ENCODE data around the gene FGF21.
"Not testable (repeated sequence)": the region's sequence is repeated elsewhere in the genome, so short reads cannot be mapped to it uniquely, and the experiment has no call there.

Gene FGF21

DNA sequence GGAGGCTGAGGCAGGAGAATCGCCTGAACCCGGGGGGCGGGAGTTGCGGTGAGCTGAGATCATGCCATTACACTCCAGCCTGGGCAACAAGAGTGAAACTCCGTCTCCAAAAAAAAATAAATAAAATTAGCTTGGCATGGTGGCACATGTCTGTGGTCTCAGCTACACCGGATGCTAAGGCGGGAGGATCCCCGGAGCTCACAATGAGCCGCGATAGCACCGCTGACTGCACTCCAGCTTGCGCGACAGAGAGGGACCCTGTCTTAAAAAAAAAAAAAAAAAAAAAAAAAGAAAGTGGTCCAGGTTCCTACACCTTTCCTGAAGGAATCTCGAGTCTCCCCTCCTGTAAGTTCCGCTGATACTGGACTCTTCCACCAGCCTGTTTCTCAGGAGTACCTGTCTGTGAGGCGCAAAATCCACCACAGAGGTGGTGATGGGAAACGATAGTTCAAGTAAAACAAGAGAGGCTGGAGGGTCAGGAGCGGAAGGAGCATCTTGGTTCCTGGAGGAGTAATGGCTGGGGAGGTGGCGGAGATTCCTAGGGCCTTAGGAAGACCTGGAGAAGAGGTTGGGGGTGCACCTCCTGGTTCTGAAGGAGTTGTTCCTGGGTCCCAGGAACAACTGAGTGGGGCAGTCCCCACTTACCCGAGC is 3.4 kb upstream of the FGF21 start:
- no peak for DNase-seq (ENCODE audit: low read depth in 3 of 3, low spot score in 1 of 3)

DNA sequence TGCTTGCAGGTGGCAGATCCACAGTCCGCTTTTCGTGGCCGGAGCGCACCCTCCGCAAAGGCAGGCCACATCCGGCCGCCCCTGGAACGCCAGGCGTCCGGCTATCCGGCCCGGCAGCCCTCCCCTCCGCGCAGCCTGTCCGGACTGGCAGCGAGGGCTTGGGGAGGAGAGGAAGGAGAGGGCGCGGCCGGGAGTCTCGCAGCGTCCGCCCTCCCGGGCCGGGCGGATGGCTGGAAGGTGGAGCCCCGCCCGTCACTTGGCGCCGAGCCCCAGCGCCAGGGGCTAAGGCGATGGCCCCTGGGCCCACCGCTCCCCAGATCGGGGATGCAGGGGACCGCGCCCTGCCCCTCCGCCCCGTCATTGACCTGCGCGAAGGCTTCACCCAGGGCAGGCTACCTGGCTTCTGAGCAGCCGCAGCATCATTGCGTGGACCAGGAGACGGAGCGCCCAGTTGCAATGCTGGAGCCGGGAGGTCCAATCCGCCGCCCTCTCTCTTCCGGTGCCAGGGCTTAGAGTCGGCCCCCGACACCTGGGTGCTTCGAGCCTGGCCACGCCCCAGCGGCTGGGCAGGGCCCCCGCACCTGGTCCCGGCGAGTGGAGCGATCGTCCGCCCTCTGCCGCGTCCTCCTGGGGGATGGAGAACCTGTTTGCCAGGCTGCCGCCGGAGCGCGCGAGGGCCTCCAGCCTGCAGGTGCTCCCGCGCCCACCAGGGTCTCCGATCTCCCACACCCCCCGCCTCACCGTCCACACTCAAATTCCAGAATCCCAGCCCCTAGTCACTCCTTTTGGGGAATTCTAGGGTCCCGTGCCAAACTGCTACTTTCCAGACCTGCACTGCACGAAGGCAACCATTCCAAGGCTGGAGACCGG is 2.6 kb upstream of the FGF21 start, which contains the start of gene FUT1:
Gene FUT1, minus strand, starts transcription at position 146 of the 870 bp plus-strand sequence. CDS start 1,360 bp downstream, outside the sequence.
- DNase-seq (ENCODE audit: low read depth in 3 of 3, low spot score in 1 of 3) = no peak

- no peak for DNase-seq (ENCODE audit: low read depth in 3 of 3, low spot score in 1 of 3)
Measured at GRCh38 chr19:48755787-48756186, 463 bp downstream of the FGF21 start.

- DNase-seq (ENCODE audit: low read depth in 3 of 3, low spot score in 1 of 3) = no peak
Measured at GRCh38 chr19:48756212-48756611, 888 bp downstream of the FGF21 start.

DNA sequence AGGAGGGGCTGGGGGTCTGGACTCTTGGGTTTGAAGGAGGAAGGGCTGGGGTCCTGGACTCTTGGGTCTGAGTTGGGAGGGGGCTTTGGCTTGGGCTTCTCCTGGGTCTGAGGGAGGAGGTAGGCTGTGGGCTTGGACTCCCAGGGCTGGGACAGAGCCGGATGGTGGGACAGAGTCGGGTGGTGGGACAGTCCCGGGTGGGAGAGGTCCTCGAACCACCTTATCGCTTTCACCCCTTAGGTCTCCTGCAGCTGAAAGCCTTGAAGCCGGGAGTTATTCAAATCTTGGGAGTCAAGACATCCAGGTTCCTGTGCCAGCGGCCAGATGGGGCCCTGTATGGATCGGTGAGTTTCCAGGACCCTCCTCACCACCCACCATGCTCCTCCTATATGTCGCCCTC is 1.4 kb downstream of the FGF21 start:
- no peak for DNase-seq (ENCODE audit: low read depth in 3 of 3, low spot score in 1 of 3)

DNA sequence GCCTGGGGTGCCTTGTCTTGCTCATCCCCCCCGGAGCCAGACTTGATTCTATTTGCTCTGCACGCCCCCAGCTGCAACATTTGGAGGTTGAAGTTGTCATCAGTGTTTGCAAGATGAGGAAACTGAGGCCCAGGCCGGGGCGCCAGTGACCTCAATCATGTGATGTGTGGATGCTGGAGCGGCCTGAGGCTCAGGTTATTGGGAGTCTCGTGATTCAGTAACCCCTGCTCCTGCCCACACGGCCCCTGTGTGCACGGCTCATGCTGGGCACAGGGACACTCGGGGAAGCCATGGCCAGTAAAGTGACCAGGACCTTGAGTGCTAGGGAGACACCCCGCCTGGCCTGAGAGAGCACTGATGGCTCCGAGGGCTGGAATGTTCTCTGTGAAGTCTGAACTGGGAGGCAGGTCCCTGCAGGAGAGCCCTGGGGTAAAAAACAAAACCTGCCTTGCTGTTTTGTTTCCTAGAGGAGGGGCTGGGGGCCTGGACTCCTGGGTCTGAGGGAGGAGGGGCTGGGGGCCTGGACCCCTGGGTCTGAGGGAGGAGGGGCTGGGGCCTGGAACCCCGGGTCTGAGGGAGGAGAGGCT is 1.9 kb downstream of the FGF21 start:
- DNase-seq (ENCODE audit: low read depth in 3 of 3, low spot score in 1 of 3) = no peak

DNA sequence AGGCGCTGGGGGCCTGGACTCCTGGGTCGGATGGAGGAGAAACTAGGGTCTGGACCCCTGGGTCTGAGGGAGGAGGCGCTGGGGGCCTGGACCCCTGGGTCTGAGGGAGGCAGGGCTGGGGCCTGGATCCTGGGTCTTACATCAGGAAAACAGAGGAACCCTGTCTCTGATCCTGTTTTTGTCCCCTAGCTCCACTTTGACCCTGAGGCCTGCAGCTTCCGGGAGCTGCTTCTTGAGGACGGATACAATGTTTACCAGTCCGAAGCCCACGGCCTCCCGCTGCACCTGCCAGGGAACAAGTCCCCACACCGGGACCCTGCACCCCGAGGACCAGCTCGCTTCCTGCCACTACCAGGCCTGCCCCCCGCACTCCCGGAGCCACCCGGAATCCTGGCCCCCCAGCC is 2.4 kb downstream of the FGF21 start:
- no peak for DNase-seq (ENCODE audit: low read depth in 3 of 3, low spot score in 1 of 3)

DNA sequence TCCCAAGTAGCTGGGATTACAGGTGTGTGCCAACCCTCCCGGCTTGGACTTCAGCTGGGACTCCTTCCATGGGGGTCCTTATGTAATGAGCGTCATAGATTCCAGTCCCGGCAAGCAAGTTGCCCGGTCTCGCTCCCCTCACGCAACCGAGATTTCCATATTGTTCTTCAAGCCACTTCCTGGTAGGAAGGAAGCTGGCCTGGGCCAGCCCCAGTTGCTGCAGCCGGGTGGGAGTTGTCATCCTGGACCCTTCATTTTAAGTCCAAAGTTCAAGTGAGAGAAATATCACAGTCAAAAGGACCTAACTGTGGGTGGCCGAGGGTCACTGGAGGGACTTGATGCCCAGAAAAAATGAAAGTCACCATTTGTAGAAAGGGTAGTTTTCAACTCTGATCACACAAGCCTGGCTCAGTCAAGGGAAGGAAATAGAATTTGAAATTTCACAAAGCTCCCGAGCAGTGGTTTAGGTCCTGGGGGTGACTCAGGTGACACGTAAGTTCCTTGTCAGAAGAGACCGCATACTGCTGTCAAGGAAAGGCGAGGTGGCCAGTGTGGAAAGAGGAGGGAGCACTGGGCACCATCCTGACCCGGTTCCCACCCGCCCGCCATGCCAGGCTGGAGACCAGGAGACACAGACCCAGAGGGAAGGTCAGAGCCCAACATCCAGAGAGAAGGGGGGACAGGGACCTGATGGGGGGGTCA is 5.3 kb downstream of the FGF21 start:
- no peak for DNase-seq (ENCODE audit: low read depth in 3 of 3, low spot score in 1 of 3)

DNA sequence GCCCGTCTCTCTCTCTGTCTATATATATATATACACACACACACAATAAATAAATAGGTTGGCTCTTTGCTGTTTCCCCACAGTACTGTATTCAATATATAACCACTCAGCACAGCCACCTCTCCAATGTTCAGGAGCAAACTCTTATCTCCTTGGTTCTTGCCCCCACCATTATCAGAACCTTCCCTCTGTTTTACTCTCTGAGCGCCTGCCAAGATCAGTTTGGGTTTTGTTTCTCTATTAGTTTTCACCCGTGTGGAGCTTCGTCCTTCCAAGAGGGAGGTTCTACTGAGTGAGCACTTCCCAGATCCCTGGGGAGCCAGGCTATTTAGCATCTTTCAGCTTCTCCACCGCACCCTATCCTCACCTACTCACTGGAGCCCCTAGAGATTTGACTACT is 10.5 kb downstream of the FGF21 start:
- not testable (repeated sequence) for DNase-seq (ENCODE audit: low read depth in 3 of 3, low spot score in 1 of 3)

DNA sequence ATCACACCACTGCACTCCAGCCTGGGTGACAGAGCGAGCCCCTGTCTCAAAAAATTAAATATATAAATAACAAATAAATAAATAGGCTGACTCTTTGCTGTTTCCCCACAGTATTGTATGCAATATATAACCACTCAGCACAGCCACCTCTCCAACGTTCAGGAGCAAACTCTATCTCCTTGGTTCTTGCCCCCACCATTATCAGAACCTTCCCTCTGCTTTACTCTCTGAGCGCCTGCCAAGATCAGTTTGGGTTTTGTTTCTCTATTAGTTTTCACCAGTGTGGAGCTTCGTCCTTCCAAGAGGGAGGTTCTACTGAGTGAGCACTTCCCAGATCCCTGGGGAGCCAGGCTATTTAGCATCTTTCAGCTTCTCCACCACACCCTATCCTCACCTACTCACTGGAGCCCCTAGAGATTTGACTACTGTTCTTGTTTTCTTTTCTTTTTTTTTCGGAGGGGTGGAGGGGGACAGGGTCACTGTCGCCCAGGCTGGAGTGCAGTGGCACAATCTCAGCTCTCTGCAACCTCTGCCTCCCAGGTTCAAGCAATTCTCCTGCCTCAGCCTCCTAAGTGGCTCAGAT is 12.9 kb downstream of the FGF21 start:
- not testable (repeated sequence) for DNase-seq (ENCODE audit: low read depth in 3 of 3, low spot score in 1 of 3)

DNA sequence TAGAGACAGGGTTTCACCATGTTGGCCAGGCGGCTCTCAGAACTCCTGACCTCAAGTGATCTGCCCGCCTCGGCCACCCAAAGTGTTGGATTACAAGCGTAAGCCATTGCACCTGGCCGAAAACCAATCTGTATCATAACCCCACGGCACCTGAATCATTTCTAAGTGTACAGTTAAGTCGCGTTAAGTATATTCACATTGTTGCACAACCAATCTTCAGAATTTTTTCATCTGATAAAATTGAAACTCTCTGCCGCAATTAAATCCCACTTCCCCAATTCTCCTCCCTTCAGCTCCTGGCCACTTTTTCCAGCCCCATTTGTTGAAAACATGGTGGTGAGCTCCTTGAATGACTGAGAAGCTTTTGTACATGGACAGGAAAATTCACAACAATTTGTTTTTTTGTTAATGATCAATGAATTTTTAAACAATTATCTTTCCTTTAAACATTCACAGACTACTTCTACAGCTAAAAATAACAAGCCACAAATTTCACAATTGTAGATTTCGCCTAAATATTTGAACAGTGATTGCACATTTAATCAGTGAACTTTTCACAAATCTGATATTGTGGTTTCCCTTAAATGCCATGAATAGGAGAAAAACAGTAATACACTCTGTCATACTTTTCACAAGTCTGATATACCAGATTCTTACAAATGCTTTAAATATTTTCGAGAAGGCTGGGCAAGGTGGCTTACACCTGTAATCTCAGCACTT is 13.8 kb downstream of the FGF21 start:
- no peak for DNase-seq (ENCODE audit: low read depth in 3 of 3, low spot score in 1 of 3)

GRCh38 chr19:48770266-48770665 is 14.9 kb downstream of the FGF21 start:
- DNase-seq (ENCODE audit: low read depth in 3 of 3, low spot score in 1 of 3) = no peak

- DNase-seq (ENCODE audit: low read depth in 3 of 3, low spot score in 1 of 3) = no peak
Measured at GRCh38 chr19:48770734-48771472, 15.6 kb downstream of the FGF21 start.

GRCh38 chr19:48772503-48772953 is 17.2 kb downstream of the FGF21 start:
- no peak for DNase-seq (ENCODE audit: low read depth in 3 of 3, low spot score in 1 of 3)

DNA sequence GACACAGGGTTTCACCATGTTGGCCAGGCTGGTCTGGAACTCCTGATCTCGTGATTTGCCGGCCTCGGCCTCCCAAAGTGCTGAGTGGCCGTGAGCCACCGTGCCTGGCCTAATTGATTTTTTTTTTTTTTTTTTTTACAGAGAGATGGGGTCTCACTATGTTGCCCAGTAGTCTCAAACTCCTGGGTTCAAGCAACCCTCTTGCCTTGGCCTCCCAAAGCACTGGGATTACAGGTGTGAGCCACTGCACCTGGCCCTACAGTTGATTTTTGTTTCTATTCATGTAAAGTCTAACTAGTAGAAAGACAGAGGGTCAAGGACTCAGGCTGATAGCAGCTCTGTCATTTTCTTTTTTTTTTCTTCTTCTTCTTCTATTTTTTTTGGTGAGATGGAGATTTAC is 21.8 kb downstream of the FGF21 start:
- no peak for DNase-seq (ENCODE audit: low read depth in 3 of 3, low spot score in 1 of 3)

DNA sequence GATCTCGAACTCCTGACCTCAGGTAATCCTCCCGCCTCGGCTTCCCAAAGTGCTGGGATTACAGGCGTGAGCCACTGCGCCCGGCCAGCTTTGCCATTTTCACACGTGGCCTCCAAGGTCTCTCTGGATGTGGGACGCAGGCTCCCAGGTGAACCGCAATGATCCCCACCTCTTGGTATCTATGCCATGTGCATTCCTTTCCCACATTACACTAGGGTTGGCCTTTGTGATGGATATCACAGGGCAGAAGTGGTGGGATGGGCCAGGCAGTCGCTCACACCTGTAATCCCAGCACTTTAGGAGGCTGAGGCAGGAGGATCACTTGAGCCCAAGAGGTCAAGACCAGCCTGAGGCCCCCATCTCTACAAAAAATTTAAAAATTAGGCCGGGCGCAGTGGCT is 22.4 kb downstream of the FGF21 start:
- no peak for DNase-seq (ENCODE audit: low read depth in 3 of 3, low spot score in 1 of 3)

- DNase-seq (ENCODE audit: low read depth in 3 of 3, low spot score in 1 of 3) = no peak
Measured at GRCh38 chr19:48779636-48780035, 24.3 kb downstream of the FGF21 start.

GRCh38 chr19:48780631-48781391 is 25.5 kb downstream of the FGF21 start:
- no peak for DNase-seq (ENCODE audit: low read depth in 3 of 3, low spot score in 1 of 3)

DNA sequence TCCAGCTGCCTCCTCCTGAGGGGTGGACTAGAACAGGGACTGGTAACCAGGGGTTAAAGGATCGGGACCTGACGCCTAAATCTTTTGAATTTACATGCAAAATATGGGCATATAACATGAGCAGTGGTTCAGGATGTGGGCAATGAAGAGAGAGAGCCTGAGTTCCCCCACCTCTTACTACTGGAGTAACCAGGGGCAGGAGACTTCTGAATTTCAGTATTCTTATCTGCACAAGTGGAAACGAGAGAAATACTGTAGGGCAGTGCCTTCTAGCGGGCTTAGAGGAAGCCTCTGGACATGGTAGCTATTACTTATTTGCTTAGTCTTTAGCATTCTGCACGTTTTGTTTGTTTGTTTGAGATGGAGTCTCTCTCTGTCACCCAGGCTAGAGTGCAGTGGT is 29.2 kb downstream of the FGF21 start:
- DNase-seq (ENCODE audit: low read depth in 3 of 3, low spot score in 1 of 3) = no peak
